ENCODE results near the gene MXD1. TPM values are rescaled to one million over a fixed set of nuclear protein-coding genes. Genes with fewer than 3 reads are reported as not detected.

The MXD1 gene
- total RNA-seq, 1 donor from 2014 or later: 3.3 TPM

DNA sequence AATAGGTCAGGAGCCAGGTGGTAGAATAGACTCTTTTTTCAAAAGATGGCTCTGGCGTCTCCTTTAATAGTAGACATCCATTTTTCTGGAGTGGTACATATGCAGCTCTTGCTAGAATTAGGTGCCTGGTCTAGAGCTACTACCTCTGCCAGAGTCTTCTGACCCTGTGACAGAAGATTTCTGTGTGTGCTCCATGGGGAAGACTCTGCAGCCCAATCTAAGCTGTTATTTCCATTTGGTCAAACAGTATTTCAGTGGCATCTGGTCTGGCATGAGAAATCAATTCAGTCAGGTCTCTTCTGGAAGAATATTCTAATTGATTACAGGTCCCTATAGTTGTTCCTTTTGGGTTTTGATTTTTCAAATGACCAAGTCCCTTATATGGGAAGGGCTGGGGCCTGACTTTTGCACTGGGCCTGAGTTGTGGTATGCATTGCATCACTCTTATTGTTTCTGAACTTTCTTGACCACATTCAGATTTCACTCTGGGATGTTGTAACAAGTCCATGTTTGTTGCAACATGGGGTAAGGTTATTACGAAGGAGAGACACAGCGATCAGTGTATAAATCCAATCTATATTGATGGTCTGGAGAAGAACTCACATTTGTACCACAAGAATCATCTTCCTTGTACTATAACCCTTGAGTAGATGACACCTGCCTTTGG is 12.1 kb downstream of the MXD1 start:
- TF ChIP-seq, protein P1, sequence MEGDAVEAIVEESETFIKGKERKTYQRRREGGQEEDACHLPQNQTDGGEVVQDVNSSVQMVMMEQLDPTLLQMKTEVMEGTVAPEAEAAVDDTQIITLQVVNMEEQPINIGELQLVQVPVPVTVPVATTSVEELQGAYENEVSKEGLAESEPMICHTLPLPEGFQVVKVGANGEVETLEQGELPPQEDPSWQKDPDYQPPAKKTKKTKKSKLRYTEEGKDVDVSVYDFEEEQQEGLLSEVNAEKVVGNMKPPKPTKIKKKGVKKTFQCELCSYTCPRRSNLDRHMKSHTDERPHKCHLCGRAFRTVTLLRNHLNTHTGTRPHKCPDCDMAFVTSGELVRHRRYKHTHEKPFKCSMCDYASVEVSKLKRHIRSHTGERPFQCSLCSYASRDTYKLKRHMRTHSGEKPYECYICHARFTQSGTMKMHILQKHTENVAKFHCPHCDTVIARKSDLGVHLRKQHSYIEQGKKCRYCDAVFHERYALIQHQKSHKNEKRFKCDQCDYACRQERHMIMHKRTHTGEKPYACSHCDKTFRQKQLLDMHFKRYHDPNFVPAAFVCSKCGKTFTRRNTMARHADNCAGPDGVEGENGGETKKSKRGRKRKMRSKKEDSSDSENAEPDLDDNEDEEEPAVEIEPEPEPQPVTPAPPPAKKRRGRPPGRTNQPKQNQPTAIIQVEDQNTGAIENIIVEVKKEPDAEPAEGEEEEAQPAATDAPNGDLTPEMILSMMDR (IDR thresholded peaks at IDR 0.05; ENCODE audit: unreplicated experiment): no peak
- no peaks in the 10 kb centered on the region for H3K9me3 Mint-ChIP-seq (ENCODE audit: unreplicated experiment)
- no peak overlapping the region for H3K27ac Mint-ChIP-seq (ENCODE audit: unreplicated experiment)
- no peaks in the 10 kb centered on the region for H3K27me3 Mint-ChIP-seq (ENCODE audit: unreplicated experiment)
- no peak for DNase-seq (ENCODE audit: low spot score)
- H3K4me3 Mint-ChIP-seq (ENCODE audit: unreplicated experiment): no peak overlapping the region
- peaks cover 4% of the 10 kb centered on the region for H3K4me1 Mint-ChIP-seq (ENCODE audit: unreplicated experiment)
- H3K36me3 Mint-ChIP-seq (ENCODE audit: low read depth, unreplicated experiment): no peaks in the 10 kb centered on the region

DNA sequence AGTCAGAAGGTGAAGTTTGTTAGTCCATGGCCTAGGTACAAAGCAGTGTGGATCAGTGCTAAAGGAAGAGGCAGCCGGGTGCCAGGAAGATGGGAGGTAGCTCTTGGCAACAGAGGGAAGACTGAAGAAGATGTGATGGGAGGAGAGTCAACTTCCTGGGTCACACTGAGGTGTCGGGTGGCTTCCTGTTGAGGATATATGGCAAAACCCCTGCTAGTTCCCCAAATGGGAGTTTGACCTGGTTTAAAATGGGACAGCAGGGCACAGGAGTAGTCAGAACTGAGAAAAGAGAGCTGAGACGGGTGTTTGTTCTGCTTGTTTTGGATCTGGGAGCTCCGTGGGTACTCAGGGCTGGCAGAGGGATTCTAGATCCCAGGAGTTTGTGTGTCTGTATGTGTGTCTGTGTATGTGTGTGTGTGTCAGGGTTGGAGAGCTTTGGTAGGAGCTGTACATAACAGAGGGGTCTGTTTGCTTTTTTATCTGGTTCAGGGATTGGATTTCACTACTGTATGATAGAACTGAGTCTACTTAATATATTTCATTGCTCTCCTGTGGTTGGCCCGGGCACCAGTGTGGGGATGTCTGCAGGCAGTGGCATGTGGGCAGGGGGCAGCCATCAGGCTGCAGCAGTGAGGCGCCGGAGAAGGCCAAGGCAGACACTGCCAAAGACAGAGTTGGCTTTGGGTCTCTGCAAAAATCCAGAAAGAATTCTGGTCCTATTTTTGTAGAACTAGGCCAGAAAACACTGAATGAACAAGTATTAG is 17.1 kb downstream of the MXD1 start:
- Mint-ChIP-seq H3K27ac (ENCODE audit: unreplicated experiment) (no peak overlapping the region), H3K4me1 (ENCODE audit: unreplicated experiment) (peaks cover 24% of the 10 kb centered on the region), H3K4me3 (ENCODE audit: unreplicated experiment) (no peak overlapping the region), H3K27me3 (ENCODE audit: unreplicated experiment) (no peaks in the 10 kb centered on the region), H3K36me3 (ENCODE audit: low read depth, unreplicated experiment) (peaks cover 14% of the 10 kb centered on the region), H3K9me3 (ENCODE audit: unreplicated experiment) (no peaks in the 10 kb centered on the region)
- no peak for DNase-seq (ENCODE audit: low spot score)
- TF ChIP-seq, protein P1 (IDR thresholded peaks at IDR 0.05; ENCODE audit: unreplicated experiment): no peak

DNA sequence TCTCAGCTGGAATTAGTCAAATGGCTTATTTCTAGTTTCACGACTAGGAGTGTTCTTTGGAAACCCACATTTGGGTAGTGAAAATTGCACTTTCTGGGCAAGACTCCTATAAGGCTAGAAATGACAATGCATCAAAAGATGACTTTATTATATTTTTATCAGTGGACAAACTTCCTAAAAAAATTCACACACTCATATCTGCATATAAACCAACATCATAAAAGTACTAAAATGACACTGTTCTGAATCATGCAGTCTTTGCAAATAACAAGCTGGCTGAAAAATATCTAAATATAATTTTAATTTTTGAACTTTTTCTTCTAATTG is 17.6 kb downstream of the MXD1 start:
- H3K27ac Mint-ChIP-seq (ENCODE audit: unreplicated experiment): no peak overlapping the region
- peaks cover 16% of the 10 kb centered on the region for H3K36me3 Mint-ChIP-seq (ENCODE audit: low read depth, unreplicated experiment)
- H3K4me1 Mint-ChIP-seq (ENCODE audit: unreplicated experiment): peaks cover 24% of the 10 kb centered on the region
- no peak for DNase-seq (ENCODE audit: low spot score)
- H3K4me3 Mint-ChIP-seq (ENCODE audit: unreplicated experiment): no peak overlapping the region
- no peaks in the 10 kb centered on the region for H3K9me3 Mint-ChIP-seq (ENCODE audit: unreplicated experiment)
- no peaks in the 10 kb centered on the region for H3K27me3 Mint-ChIP-seq (ENCODE audit: unreplicated experiment)
- TF ChIP-seq, protein P1 (IDR thresholded peaks at IDR 0.05; ENCODE audit: unreplicated experiment): no peak

DNA sequence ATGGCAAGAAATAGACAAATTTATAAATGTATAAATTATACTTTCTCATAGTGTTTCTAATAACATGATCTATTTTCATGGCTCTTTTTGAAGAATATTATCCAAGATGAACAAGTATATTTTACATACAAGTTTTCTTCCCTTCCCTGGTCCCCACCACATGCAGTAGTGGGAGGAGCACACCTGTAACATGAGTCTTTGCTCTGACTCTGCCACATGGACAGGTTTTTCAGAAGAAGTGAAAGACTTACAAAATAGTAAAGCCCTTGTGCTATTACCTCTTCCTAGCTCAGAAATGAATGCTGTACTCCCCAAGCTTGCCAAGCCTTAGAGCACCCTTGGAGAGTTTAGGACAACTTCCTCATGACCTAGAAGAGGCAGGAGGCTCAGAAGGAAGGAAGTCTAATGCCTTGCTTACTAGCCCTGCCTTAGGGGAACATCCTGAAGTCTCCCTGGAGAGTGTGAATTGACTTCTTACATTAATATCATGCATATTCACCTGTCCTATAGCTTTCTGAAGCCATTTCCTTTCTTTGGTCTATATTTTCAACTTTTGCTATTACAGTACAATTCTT is 18.4 kb downstream of the MXD1 start:
- no peak for DNase-seq (ENCODE audit: low spot score)
- no peaks in the 10 kb centered on the region for H3K27me3 Mint-ChIP-seq (ENCODE audit: unreplicated experiment)
- TF ChIP-seq, protein P1 (IDR thresholded peaks at IDR 0.05; ENCODE audit: unreplicated experiment): no peak
- peaks cover 24% of the 10 kb centered on the region for H3K4me1 Mint-ChIP-seq (ENCODE audit: unreplicated experiment)
- H3K36me3 Mint-ChIP-seq (ENCODE audit: low read depth, unreplicated experiment): peaks cover 21% of the 10 kb centered on the region
- no peak overlapping the region for H3K4me3 Mint-ChIP-seq (ENCODE audit: unreplicated experiment)
- H3K27ac Mint-ChIP-seq (ENCODE audit: unreplicated experiment): no peak overlapping the region
- H3K9me3 Mint-ChIP-seq (ENCODE audit: unreplicated experiment): no peaks in the 10 kb centered on the region

Measured in endothelial cell (in vitro differentiated cells).